Sigmoid colon (tissue), 7 donors: ENCODE measurements around the gene CAPN2. TPM values are rescaled to one million over a fixed set of nuclear protein-coding genes. Genes with fewer than 3 reads are reported as not detected.

ENCODE experiments used
- DNase-seq: peaks from one replicate; pipeline ENCODE4 v3.0.0-alpha.2; 2019
- H3K27ac ChIP-seq, 4 donors: fragments of 200-600 bp; sonication (generic); one replicate each; pipeline ENCODE4 v1.5.1; 2016 to 2019; ENCODE audit warnings: mild to moderate bottlenecking in 1 of 4
- H3K27me3 ChIP-seq, 3 donors: fragments of 200-600 bp; sonication (generic); one replicate each; pipeline ENCODE4 v1.5.1; 2019; ENCODE audit warnings: mild to moderate bottlenecking in 1 of 3
- H3K36me3 ChIP-seq, 4 donors: fragments of 200-600 bp; sonication (generic); one replicate each; pipeline ENCODE4 v1.5.1; 2016 to 2019
- H3K4me1 ChIP-seq, 4 donors: fragments of 200-600 bp; sonication (generic); one replicate each; pipeline ENCODE4 v1.5.1; 2017 to 2019
- H3K4me3 ChIP-seq, 4 donors: fragments of 200-600 bp; sonication (generic); one replicate each; pipeline ENCODE4 v1.5.1; 2017 to 2019; ENCODE audit warnings: mild to moderate bottlenecking in 2 of 4, moderate library complexity in 1 of 4
- H3K9me3 ChIP-seq, 4 donors: fragments of 200-600 bp in 3 of 4; sonication (generic) in 3 of 4; one replicate each; pipeline versions ENCODE4 v1.5.1 to v1.6.1; 2013 to 2019
- CTCF ChIP-seq, 4 experiments: fragments of 450-650 bp in 3 of 4; fragments of 200-600 bp in 1 of 4; IDR thresholded peaks; one replicate each; pipeline ENCODE4 v1.5.1; 2016 to 2019; ENCODE audit warnings: antibody characterized with exemption in 4 of 4, mild to moderate bottlenecking in 3 of 4, moderate library complexity in 2 of 4
- EP300 ChIP-seq, 4 donors: sonication (generic); formaldehyde crosslinking; IDR thresholded peaks; one replicate each; pipeline ENCODE4 v1.6.1; 2017; ENCODE audit warnings: antibody characterized with exemption in 4 of 4
- POLR2A ChIP-seq, 2 donors: fragments of 450-650 bp; IDR thresholded peaks; one replicate each; pipeline ENCODE4 v1.6.1; 2016; ENCODE audit warnings: antibody characterized with exemption in 2 of 2, mild to moderate bottlenecking in 2 of 2, moderate library complexity in 2 of 2
- POLR2AphosphoS5 ChIP-seq, 4 donors: sonication (generic); formaldehyde crosslinking; IDR thresholded peaks; one replicate each; pipeline ENCODE4 v1.6.1; 2017; ENCODE audit warnings: antibody characterized with exemption in 4 of 4
- WGBS, 2 donors: extraction: QIAGEN DNeasy Blood & Tissue Kit; methylation state at CpG; one replicate each; pipeline ENCODE4 v1.1.7; 2013; 5-methylcytosine and 5-hydroxymethylcytosine counted together
- intact Hi-C: fragments of 100-400 bp; cut with DNase I; formaldehyde crosslinking; loops from one replicate; pipeline ENCODE4 v1.15.1; 2023
- polyA plus RNA-seq, 3 donors: library from polyadenylated mRNA; stranded (reverse); fragments of 200-250 nt; gene quantifications; one replicate each; pipeline ENCODE4 v1.2.3, GENCODE V29; 2013
- total RNA-seq, 4 donors: library from RNA; depleted of rRNA; stranded (reverse); fragments of >200 nt; gene quantifications; one replicate each; pipeline ENCODE4 v1.1.0, GENCODE V29; 2016
- donor health status: healthy with polysubstance abuse.
- donor health status: Bipolar disorder and iron deficiency.
- donor health status: healthy.

The CAPN2 gene
- total and polyA plus RNA-seq, 7 donors = 67.3 to 266 (median 135) TPM

DNA sequence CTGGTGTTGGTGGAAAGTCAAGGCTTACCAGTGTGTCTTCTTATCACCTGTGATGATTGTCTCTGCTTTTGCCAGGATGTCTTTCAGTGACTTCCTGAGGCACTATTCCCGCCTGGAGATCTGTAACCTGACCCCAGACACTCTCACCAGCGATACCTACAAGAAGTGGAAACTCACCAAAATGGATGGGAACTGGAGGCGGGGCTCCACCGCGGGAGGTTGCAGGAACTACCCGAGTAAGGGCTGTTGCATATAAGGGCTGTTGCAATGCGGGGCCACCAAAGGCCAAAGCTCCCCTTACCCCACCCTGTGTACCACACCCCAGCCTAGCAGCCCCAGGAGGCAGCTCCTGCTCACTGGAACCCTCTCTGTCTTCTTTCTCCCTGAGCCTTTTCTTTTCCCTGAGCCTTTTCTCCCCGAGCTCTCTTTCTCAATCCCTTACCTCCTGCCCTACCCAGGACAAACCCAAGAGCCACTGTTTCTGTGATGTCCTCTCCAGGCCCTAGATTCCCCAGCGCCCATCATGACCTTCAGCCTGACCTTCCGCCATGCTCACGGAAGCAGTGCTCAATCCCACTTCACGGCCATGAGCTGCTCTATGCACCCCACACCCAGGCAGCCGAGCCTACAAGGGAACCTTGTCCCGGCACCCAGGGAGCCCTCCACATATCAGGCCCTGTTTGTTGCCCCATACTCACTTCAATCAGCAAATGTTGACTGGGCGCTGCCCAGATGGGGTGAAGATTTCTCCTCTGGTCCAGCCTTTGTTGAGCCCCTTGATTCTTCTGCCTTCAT, 40.6 kb downstream of the CAPN2 start:
- H3K9me3 ChIP-seq = no peaks in the 10 kb centered on the region
- WGBS, 2 donors = 90 to 92% methylated on average over 15 of the region's 15 CpGs
- peaks cover 33 to 83% (median 51%) of the 10 kb centered on the region in 4 donors for H3K36me3 ChIP-seq
- H3K27ac ChIP-seq = no peak overlapping the region
- no peaks in the 10 kb centered on the region for H3K27me3 ChIP-seq
- intact Hi-C loops = no loop called here
- TF ChIP-seq EP300 (IDR thresholded peaks at IDR 0.05) (no peak), POLR2A (IDR thresholded peaks at IDR 0.05) (no peak), CTCF (IDR thresholded peaks at IDR 0.05) (no peak), POLR2AphosphoS5 (IDR thresholded peaks at IDR 0.05) (no peak)
- H3K4me1 ChIP-seq = peaks cover 0 to 11% (median 9%) of the 10 kb centered on the region in 4 donors
- no peak overlapping the region for H3K4me3 ChIP-seq
- DNase-seq = no peak

DNA sequence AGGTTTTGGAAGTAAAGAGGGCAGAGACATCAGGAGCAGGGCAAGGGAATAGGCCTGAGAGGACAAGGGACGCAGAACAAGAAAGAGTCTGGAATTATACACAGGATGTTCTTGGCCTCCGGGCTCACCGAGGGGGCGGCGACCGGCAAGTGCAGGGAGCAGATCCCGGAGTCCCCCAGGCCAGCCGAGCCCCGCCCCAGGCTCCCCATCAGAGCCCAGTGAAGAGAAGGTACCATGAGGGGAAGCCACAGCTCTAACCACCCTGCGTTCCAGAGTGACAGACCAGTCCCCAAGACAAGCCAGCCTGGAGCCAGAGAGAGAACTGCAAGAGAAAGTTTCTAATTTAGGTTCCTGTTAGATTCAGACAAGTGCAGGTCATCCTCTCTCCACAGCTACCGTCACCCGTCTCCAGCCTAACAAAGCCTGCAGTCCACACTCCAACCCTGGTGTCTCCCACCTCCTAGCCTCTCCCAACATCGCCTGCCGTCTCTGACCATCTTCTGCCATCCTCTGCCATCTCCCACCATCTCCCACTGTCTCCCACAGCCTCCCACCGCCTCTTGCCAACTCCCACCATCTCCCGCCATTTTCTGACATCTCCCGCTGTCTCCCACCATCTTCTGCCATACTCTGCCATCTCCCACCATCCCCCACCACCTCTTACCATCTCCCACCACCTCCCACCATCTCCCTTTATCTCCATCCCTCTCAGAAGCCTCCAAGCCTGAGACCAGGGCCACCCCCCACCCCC, 42.5 kb downstream of the CAPN2 start:
- no peak for DNase-seq

DNA sequence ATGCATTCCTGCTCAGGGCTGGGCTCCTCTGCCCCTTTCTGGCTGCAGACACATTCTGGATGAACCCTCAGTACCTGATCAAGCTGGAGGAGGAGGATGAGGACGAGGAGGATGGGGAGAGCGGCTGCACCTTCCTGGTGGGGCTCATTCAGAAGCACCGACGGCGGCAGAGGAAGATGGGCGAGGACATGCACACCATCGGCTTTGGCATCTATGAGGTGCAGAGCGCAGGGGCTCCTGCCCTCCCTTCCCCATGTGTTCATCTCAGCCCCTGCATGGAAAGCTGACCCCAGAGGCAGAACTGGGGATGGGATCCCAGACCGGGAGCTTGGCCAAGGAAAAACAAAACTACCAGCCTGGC, 43.1 kb downstream of the CAPN2 start:
- intact Hi-C loops = no loop called here
- Histone ChIP-seq H3K27me3 (no peaks in the 10 kb centered on the region), H3K4me3 (no peak overlapping the region), H3K9me3 (no peaks in the 10 kb centered on the region), H3K4me1 (no peaks in the 10 kb centered on the region), H3K36me3 (peaks cover 33 to 100% (median 69%) of the 10 kb centered on the region in 4 donors), H3K27ac (no peak overlapping the region)
- TF ChIP-seq CTCF (IDR thresholded peaks at IDR 0.05) (no peak), POLR2AphosphoS5 (IDR thresholded peaks at IDR 0.05) (no peak), EP300 (IDR thresholded peaks at IDR 0.05) (no peak), POLR2A (IDR thresholded peaks at IDR 0.05) (no peak)
- DNase-seq = no peak
- 92 to 94% methylated on average over 9 of the region's 9 CpGs for WGBS, 2 donors

More for the DNA sequence above, 42.5 kb downstream of the CAPN2 start:
- H3K27me3 ChIP-seq = no peaks in the 10 kb centered on the region
- 95 to 96% methylated on average over 17 of the region's 17 CpGs for WGBS, 2 donors
- peaks cover 33 to 100% (median 66%) of the 10 kb centered on the region in 4 donors for H3K36me3 ChIP-seq
- intact Hi-C loops = no loop called here
- no peak overlapping the region for H3K4me3 ChIP-seq
- H3K9me3 ChIP-seq = no peaks in the 10 kb centered on the region
- no peak for TF ChIP-seq CTCF (IDR thresholded peaks at IDR 0.05)
- no peak for TF ChIP-seq POLR2A (IDR thresholded peaks at IDR 0.05)
- TF ChIP-seq POLR2AphosphoS5 (IDR thresholded peaks at IDR 0.05) = no peak
- no peak for TF ChIP-seq EP300 (IDR thresholded peaks at IDR 0.05)
- H3K4me1 ChIP-seq = no peaks in the 10 kb centered on the region
- no peak overlapping the region for H3K27ac ChIP-seq

DNA sequence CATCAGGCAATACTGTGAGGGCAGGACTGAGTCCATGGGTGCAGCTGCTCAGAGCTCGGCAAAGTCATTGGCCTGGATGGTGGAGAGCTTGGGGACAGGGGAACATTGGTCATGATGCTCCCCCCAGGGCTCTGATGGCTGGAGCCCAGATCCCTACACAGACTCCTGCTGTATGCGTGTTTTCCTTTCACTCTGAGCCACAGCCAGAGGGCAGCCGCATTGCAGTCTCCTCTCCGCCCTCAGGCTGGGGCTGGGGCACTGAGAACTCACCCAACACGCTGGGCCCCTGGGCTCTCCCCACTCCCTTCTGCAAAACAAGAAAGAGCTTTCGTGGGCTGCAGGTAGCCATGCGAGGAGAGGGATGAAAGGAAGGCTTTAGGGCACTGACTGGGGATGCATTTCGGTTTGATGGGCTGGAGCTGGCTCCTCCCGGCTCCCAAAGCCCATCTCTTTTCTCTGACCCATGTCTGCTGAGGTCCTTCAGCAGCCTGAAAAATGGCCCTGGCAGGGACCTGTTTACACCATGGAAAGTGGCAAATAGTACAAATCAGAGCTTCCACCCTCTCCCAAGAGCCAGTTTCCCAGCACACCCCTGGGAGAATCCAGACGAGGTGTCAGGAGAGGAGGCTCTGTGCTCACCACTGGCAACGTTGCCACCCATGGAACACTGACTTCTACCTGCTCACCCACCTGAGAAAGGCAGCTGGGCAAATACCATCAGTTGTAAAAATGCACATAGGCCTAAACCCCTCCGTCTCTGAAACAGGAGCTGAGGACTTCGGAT, 43.8 kb downstream of the CAPN2 start:
- Histone ChIP-seq H3K4me3 (no peak overlapping the region), H3K4me1 (no peaks in the 10 kb centered on the region), H3K27ac (no peak overlapping the region), H3K36me3 (peaks cover 32 to 100% (median 69%) of the 10 kb centered on the region in 4 donors), H3K27me3 (no peaks in the 10 kb centered on the region), H3K9me3 (no peaks in the 10 kb centered on the region)
- no peak for DNase-seq
- no peak for TF ChIP-seq POLR2A (IDR thresholded peaks at IDR 0.05)
- TF ChIP-seq CTCF (IDR thresholded peaks at IDR 0.05) = no peak
- TF ChIP-seq EP300 (IDR thresholded peaks at IDR 0.05) = no peak
- TF ChIP-seq POLR2AphosphoS5 (IDR thresholded peaks at IDR 0.05) = no peak
- 88 to 91% methylated on average over 13 of the region's 13 CpGs for WGBS, 2 donors
- intact Hi-C loops = no loop called here
